Endodermal cell (in vitro differentiated cells): Measurements from ENCODE around the gene C19orf73. TPM values are rescaled to one million over a fixed set of nuclear protein-coding genes. Genes with fewer than 3 reads are reported as not detected.
A peak's percentile ranks its signal among the peaks of the same experiment; 100 is the strongest.

ENCODE experiments used
- DNase-seq: peaks from one replicate; pipeline ENCODE4 v3.0.0-alpha.2; 2017
- H3K27ac ChIP-seq: 2 replicates; pipeline ENCODE4 v1.5.1; 2013; ENCODE audit warnings: mild to moderate bottlenecking, low read depth, low read length, moderate library complexity
- H3K27me3 ChIP-seq: 2 replicates; pipeline ENCODE4 v1.6.1; 2013; ENCODE audit warnings: mild to moderate bottlenecking, low read length, moderate library complexity; ENCODE audit not compliant: insufficient read depth, control insufficient read depth, poor library complexity, severe bottlenecking
- H3K36me3 ChIP-seq: 2 replicates; pipeline ENCODE4 v1.7.0; 2013; ENCODE audit warnings: mild to moderate bottlenecking, low read length, moderate library complexity; ENCODE audit not compliant: control insufficient read depth, insufficient read depth
- H3K4me1 ChIP-seq: one replicate; pipeline ENCODE4 v1.7.0; 2013; ENCODE audit warnings: low read length; ENCODE audit not compliant: control insufficient read depth, insufficient read depth
- H3K4me3 ChIP-seq: 2 replicates; pipeline ENCODE4 v1.5.1; 2013; ENCODE audit warnings: mild to moderate bottlenecking, low read length, moderate library complexity
- H3K9ac ChIP-seq: 2 replicates; pipeline ENCODE4 v1.6.1; 2013; ENCODE audit warnings: mild to moderate bottlenecking, low read length, moderate library complexity; ENCODE audit not compliant: poor library complexity, severe bottlenecking; ENCODE audit errors: extremely low read depth
- H3K9me3 ChIP-seq: 2 replicates; pipeline ENCODE4 v1.6.1; 2013; ENCODE audit warnings: mild to moderate bottlenecking, low read length, moderate library complexity; ENCODE audit not compliant: control insufficient read depth
- H3K27ac Mint-ChIP-seq: 2 replicates; pipeline ENCODE4 v1.8.0; 2020; ENCODE audit warnings: mixed read lengths
- H3K27me3 Mint-ChIP-seq: 2 replicates; pipeline ENCODE4 v1.8.0; 2021; ENCODE audit warnings: mild to moderate bottlenecking, mixed read lengths; ENCODE audit not compliant: insufficient read depth
- H3K36me3 Mint-ChIP-seq: 2 replicates; pipeline ENCODE4 v1.8.0; 2020; ENCODE audit warnings: low read depth, mixed read lengths
- H3K4me1 Mint-ChIP-seq: 2 replicates; pipeline ENCODE4 v1.8.0; 2020; ENCODE audit warnings: mixed read lengths
- H3K4me3 Mint-ChIP-seq: 2 replicates; pipeline ENCODE4 v1.8.0; 2020; ENCODE audit warnings: mild to moderate bottlenecking, moderate library complexity, mixed read lengths
- H3K9me3 Mint-ChIP-seq: 2 replicates; pipeline ENCODE4 v1.8.0; 2020; ENCODE audit warnings: mild to moderate bottlenecking, mixed read lengths
- CTCF ChIP-seq: fragments of 200-600 bp; sonication (generic); conservative IDR thresholded peaks from 2 replicates; pipeline ENCODE4 v1.5.0; 2021; ENCODE audit warnings: antibody characterized with exemption, mild to moderate bottlenecking
- WGBS, 2 experiments: methylation state at CpG; one replicate each; pipeline versions ENCODE4 v1.1.5 to v1.1.7; 2013; ENCODE audit warnings: missing lambda C conversion rate in 2 of 2, mixed read lengths in 1 of 2; ENCODE audit not compliant: insufficient coverage in 1 of 2, insufficient read length in 1 of 2; 5-methylcytosine and 5-hydroxymethylcytosine counted together
- total RNA-seq, 2 donors: library from RNA; stranded (reverse); fragmentation: NEBNext Ultra II Directional in 1 of 2; extraction: Animal tissue kit (Norgen Biotek cat#: 25700) in 1 of 2; gene quantifications; 2 replicates in 1 of 2; 3 replicates in 1 of 2; pipeline ENCODE4 v1.2.1, GENCODE V29; 2021

Gene C19orf73
- total RNA-seq, 2 donors from 2014 or later: 1.9 to 2.5 TPM

GRCh38 chr19:49152119-49152550 lies 33.2 kb upstream of the C19orf73 start:
- Mint-ChIP-seq H3K27ac (no peak overlapping the region), H3K27me3 (peaks cover 58% of the 10 kb centered on the region), H3K36me3 (no peaks in the 10 kb centered on the region), H3K4me3 (peak overlapping the region; percentile 75), H3K9me3 (peaks cover 4% of the 10 kb centered on the region), H3K4me1 (peaks cover 10% of the 10 kb centered on the region)
- no peaks in the 10 kb centered on the region for H3K36me3 ChIP-seq
- DNase-seq: no peak
- peaks cover 14% of the 10 kb centered on the region for H3K27me3 ChIP-seq
- H3K27ac ChIP-seq: no peak overlapping the region
- 54 to 60% methylated on average over 7 to 10 of the region's 10 CpGs for WGBS, 2 experiments
- no peak overlapping the region for H3K9ac ChIP-seq
- TF ChIP-seq CTCF: no peak
- H3K4me3 ChIP-seq: no peak overlapping the region
- H3K9me3 ChIP-seq: no peaks in the 10 kb centered on the region
- peaks cover 6% of the 10 kb centered on the region for H3K4me1 ChIP-seq

DNA sequence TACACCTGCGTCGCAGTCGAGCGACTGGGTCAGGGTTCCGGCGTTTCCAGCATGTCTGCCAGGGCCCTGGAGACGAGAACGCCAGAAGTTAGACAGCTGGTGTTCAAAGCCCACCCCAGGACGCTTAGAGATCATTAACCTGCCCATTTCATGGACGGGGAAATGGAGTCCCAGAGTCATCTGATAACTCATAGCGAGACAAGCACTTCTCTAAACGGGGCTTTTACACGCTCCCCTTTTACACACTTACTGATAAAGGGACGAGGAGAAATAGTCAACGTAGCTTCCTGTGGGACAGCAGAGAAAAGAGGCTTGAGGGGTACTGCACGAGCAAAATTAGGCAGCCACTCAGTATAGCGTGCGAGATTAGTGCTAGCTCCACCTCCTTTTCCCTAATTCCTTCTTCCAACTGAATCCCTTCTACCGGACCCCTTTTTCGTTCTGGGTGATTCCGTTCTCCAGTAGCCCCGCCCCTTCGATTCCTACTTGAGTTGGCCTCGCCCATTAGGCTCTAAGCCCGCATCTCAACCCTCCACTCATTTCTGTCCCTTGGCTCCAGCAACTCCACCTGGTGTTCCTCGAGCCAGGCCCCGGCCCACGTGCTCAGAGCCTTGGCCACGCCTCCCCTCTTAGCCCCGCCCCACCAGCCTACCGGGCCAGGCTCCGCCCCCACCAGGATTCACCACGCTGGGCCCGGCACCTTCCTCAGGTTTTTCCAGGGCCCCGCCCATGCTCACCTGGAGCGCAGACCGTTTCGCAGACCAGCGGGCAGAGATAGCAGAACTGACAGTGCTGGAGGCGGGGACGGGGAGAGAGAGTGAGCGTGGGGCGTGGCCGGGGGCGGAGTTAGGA lies 32.5 kb upstream of the C19orf73 start:
- Histone ChIP-seq H3K9me3 (no peaks in the 10 kb centered on the region), H3K27ac (no peak overlapping the region), H3K9ac (no peak overlapping the region), H3K27me3 (peaks cover 14% of the 10 kb centered on the region), H3K4me3 (peak overlapping the region; percentile 94), H3K36me3 (no peaks in the 10 kb centered on the region), H3K4me1 (peaks cover 6% of the 10 kb centered on the region)
- 17 to 22% methylated on average over 24 to 45 of the region's 45 CpGs for WGBS, 2 experiments
- TF ChIP-seq CTCF: no peak
- peak overlapping the region; percentile 75 for H3K4me3 Mint-ChIP-seq
- peaks cover 15% of the 10 kb centered on the region for H3K4me1 Mint-ChIP-seq
- no peaks in the 10 kb centered on the region for H3K36me3 Mint-ChIP-seq
- H3K9me3 Mint-ChIP-seq: peaks cover 4% of the 10 kb centered on the region
- DNase-seq: peak; percentile 99
- peaks cover 55% of the 10 kb centered on the region for H3K27me3 Mint-ChIP-seq
- H3K27ac Mint-ChIP-seq: no peak overlapping the region

DNA sequence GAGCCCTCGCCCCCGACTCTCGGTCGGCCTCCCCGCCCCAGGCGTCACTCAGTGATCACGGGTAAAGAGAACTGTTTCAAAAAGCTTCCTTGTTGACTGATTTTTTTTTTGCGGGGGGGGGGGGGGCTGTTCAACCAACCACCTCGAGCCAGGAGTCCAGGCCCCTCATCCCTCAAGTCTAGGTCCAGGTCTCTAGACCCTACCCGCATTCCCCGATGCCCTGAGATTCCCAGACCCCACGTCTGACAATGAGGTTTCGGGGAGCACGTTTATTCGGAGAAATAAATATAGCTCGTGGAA lies 32.0 kb upstream of the C19orf73 start:
- Mint-ChIP-seq H3K27ac (no peak overlapping the region), H3K4me1 (peaks cover 15% of the 10 kb centered on the region), H3K36me3 (no peaks in the 10 kb centered on the region), H3K4me3 (peak overlapping the region; percentile 75), H3K9me3 (peaks cover 4% of the 10 kb centered on the region), H3K27me3 (peaks cover 50% of the 10 kb centered on the region)
- peak overlapping the region; percentile 94 for H3K4me3 ChIP-seq
- no peak for DNase-seq
- no peaks in the 10 kb centered on the region for H3K9me3 ChIP-seq
- H3K4me1 ChIP-seq: peaks cover 6% of the 10 kb centered on the region
- TF ChIP-seq CTCF: no peak
- WGBS, 2 experiments: 16 to 57% methylated on average over 4 to 15 of the region's 16 CpGs
- H3K27me3 ChIP-seq: peaks cover 14% of the 10 kb centered on the region
- H3K9ac ChIP-seq: no peak overlapping the region
- H3K27ac ChIP-seq: no peak overlapping the region
- H3K36me3 ChIP-seq: no peaks in the 10 kb centered on the region
